Peyer's patch (tissue), 4 donors: Measurements from ENCODE around the gene AP4E1.

ENCODE experiments used
- CTCF ChIP-seq, 6 experiments: fragments of 450-650 bp in 4 of 6; fragments of 200-600 bp in 2 of 6; sonication (generic) in 1 of 6; IDR thresholded peaks; one replicate each; pipeline ENCODE4 v1.5.1; 2017 to 2019; ENCODE audit warnings: antibody characterized with exemption in 6 of 6, mild to moderate bottlenecking in 3 of 6, moderate library complexity in 1 of 6
- POLR2A ChIP-seq, 2 donors: fragments of 450-650 bp; IDR thresholded peaks; one replicate each; pipeline ENCODE4 v1.5.1; 2017; ENCODE audit warnings: antibody characterized with exemption in 2 of 2, mild to moderate bottlenecking in 2 of 2, moderate library complexity in 2 of 2

GRCh38 chr15:50880651-50881114 lies 27.8 kb upstream of the AP4E1 start:
- no peak for TF ChIP-seq CTCF (IDR thresholded peaks at IDR 0.05)
- TF ChIP-seq POLR2A (IDR thresholded peaks at IDR 0.05): no peak
